OCI-LY3 (cell line): Measurements from ENCODE around the gene SCN1A.
A peak's percentile ranks its signal among the peaks of the same experiment; 100 is the strongest.

Experiments used
- H2AFZ ChIP-seq: fragments of 200-600, 300-600 bp; shearing (Covaris generic); 2 replicates; pipeline ENCODE4 v1.6.0; 2014; ENCODE audit warnings: antibody characterized with exemption, low read depth, low read length
- H3K27ac ChIP-seq: fragments of 200-600, 300-600 bp; sonication (generic); 2 replicates; pipeline ENCODE4 v1.5.1; 2014; ENCODE audit warnings: mild to moderate bottlenecking, low read length, moderate library complexity, mixed read lengths
- H3K27me3 ChIP-seq: fragments of 200-600, 300-600 bp; sonication (generic); 2 replicates; pipeline ENCODE4 v1.6.1; 2014; ENCODE audit warnings: low read depth, low read length, mixed read lengths
- H3K36me3 ChIP-seq: fragments of 200-600, 300-600 bp; sonication (generic); replicated peaks from 2 replicates; pipeline ENCODE3; 2014; ENCODE audit warnings: low read depth, low read length, mixed read lengths
- H3K4me1 ChIP-seq: fragments of 300-600, 200-600 bp; sonication (generic); 2 replicates; pipeline ENCODE4 v1.6.1; 2014; ENCODE audit warnings: low read length, mixed read lengths
- H3K4me2 ChIP-seq: fragments of 200-600, 300-600 bp; sonication (generic); 2 replicates; pipeline ENCODE4 v1.6.1; 2014; ENCODE audit warnings: low read length, mixed read lengths
- H3K4me3 ChIP-seq: fragments of 300-600, 200-600 bp; sonication (generic); 2 replicates; pipeline ENCODE4 v1.5.1; 2014; ENCODE audit warnings: antibody characterized with exemption, mild to moderate bottlenecking, low read length, moderate library complexity
- H3K79me2 ChIP-seq: fragments of 300-600, 200-600 bp; shearing (Covaris generic); 2 replicates; pipeline ENCODE4 v1.6.1; 2014; ENCODE audit warnings: mild to moderate bottlenecking, low read length, mixed read lengths
- H3K9ac ChIP-seq: fragments of 300-600, 200-600 bp; shearing (Covaris generic); 2 replicates; pipeline ENCODE4 v1.6.0; 2014; ENCODE audit warnings: mild to moderate bottlenecking, low read length, moderate library complexity
- H3K9me3 ChIP-seq: fragments of 200-600, 300-600 bp; shearing (Covaris generic); 2 replicates; pipeline ENCODE4 v1.6.1; 2014; ENCODE audit warnings: low read length, mixed read lengths; ENCODE audit not compliant: insufficient read depth
- H4K20me1 ChIP-seq: fragments of 200-600, 300-600 bp; sonication (generic); 2 replicates; pipeline ENCODE4 v1.6.1; 2016; ENCODE audit warnings: low read length, mixed read lengths; ENCODE audit not compliant: insufficient read depth
- EZH2phosphoT487 ChIP-seq: fragments of 200-600 bp; shearing (Covaris generic); IDR thresholded peaks from 2 replicates; pipeline ENCODE4 v1.6.1; 2018; ENCODE audit warnings: antibody characterized with exemption, mixed run types, low read depth
- TF ChIP-seq, protein P1 (sequence below): fragments of 200-600, 300-600 bp; sonication (generic); IDR thresholded peaks from 2 replicates; pipeline ENCODE4 v1.5.1; 2014; ENCODE audit warnings: antibody characterized with exemption, low read length, low read depth

SCN1A gene

DNA sequence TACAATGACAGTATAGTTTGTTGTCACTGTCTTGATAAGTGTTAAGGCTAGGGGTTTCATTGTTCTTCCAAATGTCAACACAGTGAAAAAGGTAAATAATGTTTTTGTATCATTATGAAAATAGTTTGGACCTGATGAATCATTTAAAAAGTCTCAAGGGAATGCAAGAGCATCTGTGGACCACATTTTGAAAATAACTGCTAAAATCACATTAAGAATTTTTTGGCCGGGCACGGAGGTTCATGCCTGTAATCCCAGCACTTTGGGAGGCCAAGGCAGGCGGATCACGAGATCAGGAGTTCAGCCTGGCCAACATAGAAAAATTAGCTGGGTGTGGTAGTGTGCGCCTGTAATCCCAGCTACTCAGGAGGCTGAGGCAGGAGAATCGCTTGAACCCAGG, 10.3 kb downstream of the SCN1A start:
- no peak for TF ChIP-seq EZH2phosphoT487
- TF ChIP-seq, protein P1, sequence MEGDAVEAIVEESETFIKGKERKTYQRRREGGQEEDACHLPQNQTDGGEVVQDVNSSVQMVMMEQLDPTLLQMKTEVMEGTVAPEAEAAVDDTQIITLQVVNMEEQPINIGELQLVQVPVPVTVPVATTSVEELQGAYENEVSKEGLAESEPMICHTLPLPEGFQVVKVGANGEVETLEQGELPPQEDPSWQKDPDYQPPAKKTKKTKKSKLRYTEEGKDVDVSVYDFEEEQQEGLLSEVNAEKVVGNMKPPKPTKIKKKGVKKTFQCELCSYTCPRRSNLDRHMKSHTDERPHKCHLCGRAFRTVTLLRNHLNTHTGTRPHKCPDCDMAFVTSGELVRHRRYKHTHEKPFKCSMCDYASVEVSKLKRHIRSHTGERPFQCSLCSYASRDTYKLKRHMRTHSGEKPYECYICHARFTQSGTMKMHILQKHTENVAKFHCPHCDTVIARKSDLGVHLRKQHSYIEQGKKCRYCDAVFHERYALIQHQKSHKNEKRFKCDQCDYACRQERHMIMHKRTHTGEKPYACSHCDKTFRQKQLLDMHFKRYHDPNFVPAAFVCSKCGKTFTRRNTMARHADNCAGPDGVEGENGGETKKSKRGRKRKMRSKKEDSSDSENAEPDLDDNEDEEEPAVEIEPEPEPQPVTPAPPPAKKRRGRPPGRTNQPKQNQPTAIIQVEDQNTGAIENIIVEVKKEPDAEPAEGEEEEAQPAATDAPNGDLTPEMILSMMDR, result no peak
- H4K20me1 ChIP-seq, result no peaks in the 10 kb centered on the region
- no peak overlapping the region for H3K9ac ChIP-seq
- H3K9me3 ChIP-seq, result no peaks in the 10 kb centered on the region
- H3K27ac ChIP-seq, result no peak overlapping the region
- H2AFZ ChIP-seq, result no peak overlapping the region
- no peak overlapping the region for H3K4me3 ChIP-seq
- peaks cover 4% of the 10 kb centered on the region; the same call in 1 of the 2 replicates for H3K4me1 ChIP-seq
- no peaks in the 10 kb centered on the region for H3K27me3 ChIP-seq
- H3K79me2 ChIP-seq, result no peaks in the 10 kb centered on the region
- no peaks in the 10 kb centered on the region for H3K36me3 ChIP-seq
- H3K4me2 ChIP-seq, result no peak overlapping the region

DNA sequence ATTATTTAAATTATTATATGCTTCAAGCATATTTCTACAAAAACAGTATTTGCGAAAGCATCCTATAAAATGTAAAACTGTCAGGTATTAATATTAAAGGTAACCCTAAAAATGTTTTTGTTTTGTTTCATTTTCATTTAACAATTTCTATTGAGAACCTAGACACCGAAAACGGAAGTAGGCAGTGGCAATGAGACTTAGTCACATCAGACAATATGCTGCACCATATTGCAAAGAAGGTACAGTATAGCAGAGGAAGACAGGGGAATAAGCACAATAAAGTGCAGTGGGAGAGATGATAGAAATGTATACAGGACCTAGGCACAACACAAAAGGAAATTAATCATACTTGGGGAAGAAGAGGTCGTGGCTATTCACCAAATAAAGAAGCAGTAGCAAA, 12.2 kb downstream of the SCN1A start:
- H4K20me1 ChIP-seq, result no peaks in the 10 kb centered on the region
- H3K27me3 ChIP-seq, result no peaks in the 10 kb centered on the region
- TF ChIP-seq EZH2phosphoT487, result no peak
- TF ChIP-seq, protein P1, result no peak
- no peaks in the 10 kb centered on the region for H3K36me3 ChIP-seq
- no peak overlapping the region for H3K27ac ChIP-seq
- H3K4me3 ChIP-seq, result no peak overlapping the region
- no peaks in the 10 kb centered on the region for H3K79me2 ChIP-seq
- no peaks in the 10 kb centered on the region for H3K9me3 ChIP-seq
- H3K4me1 ChIP-seq, result peaks cover 4% of the 10 kb centered on the region; the same call in 1 of the 2 replicates
- H3K9ac ChIP-seq, result no peak overlapping the region
- peak overlapping the region; percentile 34 for H3K4me2 ChIP-seq
- peak overlapping the region; percentile 87 for H2AFZ ChIP-seq

GRCh38 chr2:166112193-166112605, 15.6 kb downstream of the SCN1A start:
- no peaks in the 10 kb centered on the region for H3K79me2 ChIP-seq
- no peaks in the 10 kb centered on the region for H3K9me3 ChIP-seq
- no peaks in the 10 kb centered on the region for H3K36me3 ChIP-seq
- peaks cover 4% of the 10 kb centered on the region; the same call in 1 of the 2 replicates for H3K4me1 ChIP-seq
- H4K20me1 ChIP-seq, result no peaks in the 10 kb centered on the region
- no peak overlapping the region for H3K9ac ChIP-seq
- H2AFZ ChIP-seq, result no peak overlapping the region
- no peaks in the 10 kb centered on the region for H3K27me3 ChIP-seq
- H3K4me2 ChIP-seq, result no peak overlapping the region
- H3K4me3 ChIP-seq, result no peak overlapping the region
- no peak for TF ChIP-seq EZH2phosphoT487
- TF ChIP-seq, protein P1, result no peak
- H3K27ac ChIP-seq, result no peak overlapping the region

DNA sequence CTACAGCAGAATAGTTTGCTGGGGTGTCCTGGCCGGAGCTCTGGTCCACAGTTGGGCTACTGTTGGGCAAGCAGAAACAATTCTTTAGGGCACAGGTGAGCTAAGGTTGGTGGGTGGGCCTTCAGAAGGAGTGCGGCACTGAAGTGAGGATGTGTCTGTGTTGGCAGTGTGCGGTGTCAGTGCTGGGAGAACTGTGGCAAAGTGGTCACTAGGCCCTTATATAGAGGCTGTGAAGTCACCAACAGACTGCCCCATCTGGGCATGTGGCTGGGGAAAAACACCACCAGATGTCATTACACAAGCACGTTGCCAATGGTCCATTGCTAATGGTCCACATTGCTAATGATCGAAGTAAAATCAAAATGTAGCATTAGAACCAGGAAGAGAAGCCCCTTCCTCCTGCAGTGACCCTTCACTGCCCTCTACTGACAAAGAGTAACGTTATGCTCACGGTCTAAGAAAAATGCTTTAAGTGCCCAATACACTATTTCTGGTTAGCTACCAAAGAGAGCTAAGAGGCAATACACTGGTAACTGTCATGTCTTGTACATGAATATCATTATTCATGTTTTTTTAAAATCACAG, 21.3 kb downstream of the SCN1A start:
- Histone ChIP-seq H3K79me2 (no peaks in the 10 kb centered on the region), H3K4me2 (no peak overlapping the region), H3K36me3 (no peaks in the 10 kb centered on the region), H4K20me1 (no peaks in the 10 kb centered on the region), H3K9ac (no peak overlapping the region), H3K4me1 (no peaks in the 10 kb centered on the region), H3K27ac (no peak overlapping the region), H3K4me3 (no peak overlapping the region), H3K9me3 (no peaks in the 10 kb centered on the region), H3K27me3 (no peaks in the 10 kb centered on the region), H2AFZ (peak overlapping the region; percentile 51)
- no peak for TF ChIP-seq EZH2phosphoT487
- TF ChIP-seq, protein P1, result peak; percentile 60
